Measurements from ENCODE around the gene SLC7A6OS.
"Not testable (repeated sequence)": the region's sequence is repeated elsewhere in the genome, so short reads cannot be mapped to it uniquely, and the experiment has no call there.

SLC7A6OS gene

GRCh38 chr16:68289202-68289601 lies 21.5 kb downstream of the SLC7A6OS start:
- DNase-seq: no peak
- Histone ChIP-seq H3K9me3 (ENCODE audit: severe bottlenecking) (no peaks in the 10 kb centered on the region), H3K27me3 (ENCODE audit: insufficient read depth, low read depth, severe bottlenecking) (no peaks in the 10 kb centered on the region), H3K27ac (no peak overlapping the region), H3K4me3 (ENCODE audit: low read depth, low read length) (no peak overlapping the region), H3K36me3 (peaks cover 54% of the 10 kb centered on the region)
- no peak for TF ChIP-seq CTCF (IDR thresholded peaks at IDR 0.05; ENCODE audit: low read depth, low read length)

GRCh38 chr16:68288796-68289195 lies 21.9 kb downstream of the SLC7A6OS start:
- H3K27ac ChIP-seq; H3K9me3 ChIP-seq (ENCODE audit: severe bottlenecking); H3K4me3 ChIP-seq (ENCODE audit: low read depth, low read length); H3K27me3 ChIP-seq (ENCODE audit: insufficient read depth, low read depth, severe bottlenecking); DNase-seq: not testable (repeated sequence)
- peaks cover 51% of the 10 kb centered on the region for H3K36me3 ChIP-seq

GRCh38 chr16:68288252-68288650 lies 22.5 kb downstream of the SLC7A6OS start:
- Histone ChIP-seq H3K36me3 (peaks cover 45% of the 10 kb centered on the region), H3K27me3 (ENCODE audit: insufficient read depth, low read depth, severe bottlenecking) (no peaks in the 10 kb centered on the region), H3K4me3 (ENCODE audit: low read depth, low read length) (no peak overlapping the region), H3K27ac (no peak overlapping the region), H3K9me3 (ENCODE audit: severe bottlenecking) (no peaks in the 10 kb centered on the region)
- no peak for TF ChIP-seq CTCF (IDR thresholded peaks at IDR 0.05; ENCODE audit: low read depth, low read length)
- no peak for DNase-seq

- TF ChIP-seq CTCF (IDR thresholded peaks at IDR 0.05; ENCODE audit: low read depth, low read length): no peak
- H3K36me3 ChIP-seq: peaks cover 44% of the 10 kb centered on the region
- DNase-seq: no peak
- no peaks in the 10 kb centered on the region for H3K9me3 ChIP-seq (ENCODE audit: severe bottlenecking)
- H3K27me3 ChIP-seq (ENCODE audit: insufficient read depth, low read depth, severe bottlenecking): no peaks in the 10 kb centered on the region
- no peak overlapping the region for H3K27ac ChIP-seq
- no peak overlapping the region for H3K4me3 ChIP-seq (ENCODE audit: low read depth, low read length)
Measured at GRCh38 chr16:68287276-68288251, 23.2 kb downstream of the SLC7A6OS start.

GRCh38 chr16:68286153-68287074 lies 24.3 kb downstream of the SLC7A6OS start:
- TF ChIP-seq CTCF (IDR thresholded peaks at IDR 0.05; ENCODE audit: low read depth, low read length): no peak
- Histone ChIP-seq H3K9me3 (ENCODE audit: severe bottlenecking) (no peaks in the 10 kb centered on the region), H3K27me3 (ENCODE audit: insufficient read depth, low read depth, severe bottlenecking) (no peaks in the 10 kb centered on the region), H3K36me3 (peaks cover 33% of the 10 kb centered on the region), H3K27ac (no peak overlapping the region), H3K4me3 (ENCODE audit: low read depth, low read length) (no peak overlapping the region)
- DNase-seq: no peak

- H3K36me3 ChIP-seq: peaks cover 30% of the 10 kb centered on the region
- no peak for DNase-seq
- no peak for TF ChIP-seq CTCF (IDR thresholded peaks at IDR 0.05; ENCODE audit: low read depth, low read length)
- H3K27me3 ChIP-seq (ENCODE audit: insufficient read depth, low read depth, severe bottlenecking): no peaks in the 10 kb centered on the region
- H3K9me3 ChIP-seq (ENCODE audit: severe bottlenecking): no peaks in the 10 kb centered on the region
- no peak overlapping the region for H3K4me3 ChIP-seq (ENCODE audit: low read depth, low read length)
- H3K27ac ChIP-seq: no peak overlapping the region
Measured at GRCh38 chr16:68285683-68286082, 25.1 kb downstream of the SLC7A6OS start.
